ENCODE measurements around the gene CDC20. TPM values are rescaled to one million over a fixed set of nuclear protein-coding genes. Genes with fewer than 3 reads are reported as not detected.
A peak's percentile ranks its signal among the peaks of the same experiment; 100 is the strongest.

Gene CDC20
- total and polyA plus RNA-seq, 2 of the 4 experiments (the other 2 are of a cell fraction) = 103 to 107 TPM

- no peak for TF ChIP-seq RAD21 (IDR thresholded peaks at IDR 0.05; ENCODE audit: low read length)
- peak; percentile 61 for TF ChIP-seq CEBPB (IDR thresholded peaks at IDR 0.05; ENCODE audit: low read depth, low read length)
Observed at GRCh38 chr1:43373066-43373940, 14.5 kb downstream of the CDC20 start (continued).

- Histone ChIP-seq H2BK20ac (ENCODE audit: low read depth, low read length) (no peak overlapping the region), H3K56ac (ENCODE audit: extremely low read depth, insufficient read depth, low read length) (no peak overlapping the region), H3K23ac (ENCODE audit: low read depth, low read length) (no peak overlapping the region), H4K8ac (ENCODE audit: low read depth in 2 of 2, low read length in 2 of 2) (no peak overlapping the region), H3K4me3 (ENCODE audit: insufficient read depth, low read depth, low read length) (no peak overlapping the region), H3K79me1 (ENCODE audit: low read depth in 1 of 2, low read length in 2 of 2) (peaks cover 20 to 56% of the 10 kb centered on the region in 2 experiments), H3K36me3 (ENCODE audit: control insufficient read depth, insufficient read depth, low read length) (peaks cover 13% of the 10 kb centered on the region), H4K91ac (ENCODE audit: insufficient read depth, low read depth, low read length) (no peak overlapping the region), H3K4me2 (ENCODE audit: low read depth, low read length) (no peak overlapping the region), H2AK5ac (ENCODE audit: low read depth, low read length) (no peak overlapping the region), H4K20me1 (ENCODE audit: insufficient read depth, low read length) (0 out of 2 replicates have a peak, but pooled peaks cover 2% of the 10 kb centered on the region), H2BK120ac (ENCODE audit: low read depth, low read length) (no peak overlapping the region), H3K4me1 (ENCODE audit: control insufficient read depth, insufficient read depth, low read length) (peaks cover 9% of the 10 kb centered on the region; the same call in 1 of the 2 replicates), H3K27ac (ENCODE audit: insufficient read depth, low read length) (no peak overlapping the region), H2BK5ac (ENCODE audit: low read depth, low read length, poor library complexity, severe bottlenecking) (no peak overlapping the region), H2AK9ac (replicated peaks; ENCODE audit: low read depth, low read length, poor library complexity) (no peak overlapping the region), H3K14ac (replicated peaks; ENCODE audit: low read depth, low read length) (no peak overlapping the region), H3K27me3 (ENCODE audit: control insufficient read depth, insufficient read depth, low read length) (no peaks in the 10 kb centered on the region), H3K9ac (ENCODE audit: low read depth, low read length) (no peak overlapping the region), H2BK15ac (ENCODE audit: low read depth, low read length) (no peak overlapping the region), H2AFZ (replicated peaks; ENCODE audit: low read length, poor library complexity) (no peak overlapping the region), H3K4ac (ENCODE audit: low read depth, low read length) (no peak overlapping the region), H3K9me3 (ENCODE audit: control insufficient read depth, insufficient read depth, low read length) (no peaks in the 10 kb centered on the region), H3K9me1 (ENCODE audit: insufficient read depth, low read length) (peaks cover 15% of the 10 kb centered on the region), H4K5ac (ENCODE audit: low read depth, low read length) (no peak overlapping the region), H3K18ac (ENCODE audit: low read depth, low read length) (no peak overlapping the region)
- CTCF ChIA-PET = no interaction called here
- 100% methylated on average over 1 of the region's 7 CpGs; no CpG with 5 or more reads in 1 of the 2 experiments for WGBS, 2 experiments (ENCODE audit: extremely low coverage in 2 of 2, insufficient read length in 1 of 2)
- DNase-seq (no peak), ATAC-seq (ENCODE audit: low read depth) (no peak)
- TF ChIP-seq SMC3 (IDR thresholded peaks at IDR 0.05; ENCODE audit: low read depth, low read length) (no peak), RCOR1 (IDR thresholded peaks at IDR 0.05; ENCODE audit: insufficient replicate concordance, low read length) (no peak), CEBPB (IDR thresholded peaks at IDR 0.05; ENCODE audit: low read depth, low read length) (no peak), NFE2L2 (IDR thresholded peaks at IDR 0.05; ENCODE audit: low read depth, low read length) (no peak), MAFK (IDR thresholded peaks at IDR 0.05; ENCODE audit: low read depth, low read length) (no peak), MAZ (IDR thresholded peaks at IDR 0.05; ENCODE audit: borderline replicate concordance, low read depth, low read length) (no peak), BHLHE40 (IDR thresholded peaks at IDR 0.05; ENCODE audit: low read depth, low read length) (no peak), POLR2A (IDR thresholded peaks at IDR 0.05; ENCODE audit: low read depth, low read length) (no peak), CHD1 (IDR thresholded peaks at IDR 0.05; ENCODE audit: low read depth, low read length) (no peak), RAD21 (IDR thresholded peaks at IDR 0.05; ENCODE audit: low read length) (no peak), USF2 (IDR thresholded peaks at IDR 0.05; ENCODE audit: low read depth, low read length) (no peak)
- POLR2A ChIA-PET (ENCODE audit: unreplicated experiment) = interaction anchor here (0.5 kb wide), 1 partner anchor 162 kb away, joined by 3 read pairs; no protein-coding TSS in a partner anchor
- BruUV-seq (replicated peaks) = no TSS peak
- dilution Hi-C loops (cut with HindIII; ENCODE audit: low sequenced_read_pairs, unreplicated experiment) = no loop called here
- intact Hi-C loops (cut with micrococcal nuclease) = no loop called here
- in situ Hi-C loops (cut with MboI; ENCODE audit: low sequenced_read_pairs) = no loop called here
Observed at GRCh38 chr1:43376723-43377235, 18.0 kb downstream of the CDC20 start.

All from IMR-90 (cell line).